B cell (primary cell): ENCODE measurements around the gene SRA1.

Source experiments
- EZH2 ChIP-seq: IDR thresholded peaks from 2 replicates; pipeline ENCODE4 v1.6.1; 2012; ENCODE audit warnings: borderline replicate concordance, low read depth, mild to moderate bottlenecking, moderate library complexity, low read length; ENCODE audit not compliant: insufficient read depth, poor library complexity, severe bottlenecking
- TF ChIP-seq, protein P1 (sequence below): fragments of 200-600 bp; IDR thresholded peaks from one replicate; pipeline ENCODE4 v1.8.0; 2022; ENCODE audit warnings: antibody characterized with exemption, mild to moderate bottlenecking

DNA sequence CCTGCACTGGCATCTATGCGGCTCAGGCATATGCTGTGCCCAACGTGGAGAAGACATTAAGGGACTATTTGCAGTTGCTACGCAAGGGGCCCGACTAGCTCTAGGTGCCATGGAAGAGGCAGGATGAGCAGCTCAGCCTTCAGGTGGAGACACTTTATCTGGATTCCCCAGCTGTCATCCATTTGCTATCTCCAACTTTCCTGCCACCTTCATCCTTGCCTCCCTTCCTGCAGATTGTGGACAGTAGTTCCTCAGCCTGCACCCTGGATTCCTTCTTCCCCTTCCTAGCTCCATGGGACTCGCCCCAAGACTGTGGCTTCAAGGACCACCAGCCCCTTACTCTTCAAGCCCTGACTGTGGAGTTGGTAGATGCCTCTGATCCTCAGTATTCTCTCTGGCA, 9.4 kb upstream of the SRA1 start:
- TF ChIP-seq, protein P1, sequence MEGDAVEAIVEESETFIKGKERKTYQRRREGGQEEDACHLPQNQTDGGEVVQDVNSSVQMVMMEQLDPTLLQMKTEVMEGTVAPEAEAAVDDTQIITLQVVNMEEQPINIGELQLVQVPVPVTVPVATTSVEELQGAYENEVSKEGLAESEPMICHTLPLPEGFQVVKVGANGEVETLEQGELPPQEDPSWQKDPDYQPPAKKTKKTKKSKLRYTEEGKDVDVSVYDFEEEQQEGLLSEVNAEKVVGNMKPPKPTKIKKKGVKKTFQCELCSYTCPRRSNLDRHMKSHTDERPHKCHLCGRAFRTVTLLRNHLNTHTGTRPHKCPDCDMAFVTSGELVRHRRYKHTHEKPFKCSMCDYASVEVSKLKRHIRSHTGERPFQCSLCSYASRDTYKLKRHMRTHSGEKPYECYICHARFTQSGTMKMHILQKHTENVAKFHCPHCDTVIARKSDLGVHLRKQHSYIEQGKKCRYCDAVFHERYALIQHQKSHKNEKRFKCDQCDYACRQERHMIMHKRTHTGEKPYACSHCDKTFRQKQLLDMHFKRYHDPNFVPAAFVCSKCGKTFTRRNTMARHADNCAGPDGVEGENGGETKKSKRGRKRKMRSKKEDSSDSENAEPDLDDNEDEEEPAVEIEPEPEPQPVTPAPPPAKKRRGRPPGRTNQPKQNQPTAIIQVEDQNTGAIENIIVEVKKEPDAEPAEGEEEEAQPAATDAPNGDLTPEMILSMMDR, result no peak
- TF ChIP-seq EZH2, result no peak
